GM19468 (cell line): ENCODE data around the gene TRIM6.

Source experiments
- ATAC-seq: cut with Tn5 transposase; IDR thresholded peaks from one replicate; pipeline ENCODE4 v1.9.1; 2021; ENCODE audit warnings: mild to moderate bottlenecking, moderate library complexity, moderate number of reproducible peaks; ENCODE audit not compliant: unreplicated experiment; ENCODE audit errors: extremely low read depth

TRIM6 gene

DNA sequence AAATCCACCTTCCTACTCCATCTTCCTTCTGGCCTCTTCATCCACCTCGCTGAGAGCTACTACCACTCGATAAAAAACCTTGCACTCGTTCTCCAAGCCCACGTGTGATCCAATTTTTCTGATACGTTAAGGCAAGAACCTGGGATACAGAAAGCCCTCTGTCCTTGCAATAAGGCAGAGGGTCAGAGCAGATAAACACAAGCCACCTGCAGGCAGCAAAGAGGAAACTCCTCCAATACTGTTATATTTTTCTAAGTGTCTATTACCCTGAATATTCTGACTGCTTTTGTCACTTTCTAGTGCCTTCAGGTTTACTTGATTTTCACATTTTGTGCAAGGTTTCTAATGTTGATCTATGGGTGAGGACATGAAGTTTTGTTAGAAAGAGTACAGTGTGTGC is 61.9 kb downstream of the TRIM6 start:
- ATAC-seq = no peak
